Hematopoietic multipotent progenitor cell (in vitro differentiated cells): Measurements from ENCODE around the gene EIF4G3. TPM values are rescaled to one million over a fixed set of nuclear protein-coding genes. Genes with fewer than 3 reads are reported as not detected.
"Not testable (repeated sequence)": the region's sequence is repeated elsewhere in the genome, so short reads cannot be mapped to it uniquely, and the experiment has no call there.

Experiments used
- DNase-seq, 3 donors: peaks; one replicate each; pipeline ENCODE4 v3.0.0-alpha.2; 2011 to 2015; ENCODE audit warnings: low read depth in 2 of 3, low spot score in 2 of 3
- total RNA-seq: library from RNA; depleted of rRNA; stranded (reverse); fragments of >200 nt; gene quantifications from one replicate; pipeline ENCODE4 v1.2.3, GENCODE V29; 2012

The EIF4G3 gene
- total RNA-seq, 1 donor: 24.2 TPM

- DNase-seq: peak in 1 of 3 donors; percentile 6
Measured at GRCh38 chr1:21189906-21190500, 13.3 kb upstream of the EIF4G3 start.

GRCh38 chr1:21189421-21189820 lies 12.7 kb upstream of the EIF4G3 start:
- no peak for DNase-seq

- DNase-seq: no peak
Measured at GRCh38 chr1:21188235-21188634, 11.5 kb upstream of the EIF4G3 start.

- DNase-seq: no peak
Measured at GRCh38 chr1:21185221-21185731, 8.6 kb upstream of the EIF4G3 start.

GRCh38 chr1:21184276-21184675 lies 7.6 kb upstream of the EIF4G3 start:
- peak in 2 of 3 donors; percentile 35 to 73 for DNase-seq

GRCh38 chr1:21182181-21182731 lies 5.6 kb upstream of the EIF4G3 start:
- DNase-seq: no peak

GRCh38 chr1:21178271-21178670 lies 1.6 kb upstream of the EIF4G3 start:
- not testable (repeated sequence) for DNase-seq

- DNase-seq: peak in 1 of 3 donors; percentile 22
Measured at GRCh38 chr1:21175670-21176581, 771 bp downstream of the EIF4G3 start.

- DNase-seq: peak; percentile 18 to 84 (median 75)
Measured at GRCh38 chr1:21175324-21175669, 1.4 kb downstream of the EIF4G3 start.

- DNase-seq: no peak
Measured at GRCh38 chr1:21174654-21175323, 1.9 kb downstream of the EIF4G3 start.

- DNase-seq: no peak
Measured at GRCh38 chr1:21174230-21174629, 2.5 kb downstream of the EIF4G3 start.

- DNase-seq: not testable (repeated sequence)
Measured at GRCh38 chr1:21173096-21173495, 3.6 kb downstream of the EIF4G3 start.

- DNase-seq: not testable (repeated sequence)
Measured at GRCh38 chr1:21170837-21171236, 5.9 kb downstream of the EIF4G3 start.

GRCh38 chr1:21168444-21168843 lies 8.3 kb downstream of the EIF4G3 start:
- DNase-seq: no peak

GRCh38 chr1:21165646-21166045 lies 11.1 kb downstream of the EIF4G3 start:
- peak in 1 of 3 donors; percentile 60 for DNase-seq

GRCh38 chr1:21165076-21165475 lies 11.6 kb downstream of the EIF4G3 start:
- DNase-seq: no peak

- DNase-seq: no peak
Measured at GRCh38 chr1:21164266-21164665, 12.4 kb downstream of the EIF4G3 start.

GRCh38 chr1:21162740-21163464 lies 13.8 kb downstream of the EIF4G3 start:
- DNase-seq: no peak

- no peak for DNase-seq
Measured at GRCh38 chr1:21161842-21162241, 14.9 kb downstream of the EIF4G3 start.

- no peak for DNase-seq
Measured at GRCh38 chr1:21160263-21160796, 16.4 kb downstream of the EIF4G3 start.
